Kidney epithelial cell (primary cell): Measurements from ENCODE around the gene GRB10. TPM values are rescaled to one million over a fixed set of nuclear protein-coding genes. Genes with fewer than 3 reads are reported as not detected.

ENCODE experiments used
- DNase-seq: peaks from one replicate; pipeline ENCODE4 v3.0.0-alpha.2; 2010; ENCODE audit warnings: low read depth
- H3K27me3 ChIP-seq: 2 replicates; pipeline ENCODE4 v1.6.0; 2011; ENCODE audit warnings: low read length; ENCODE audit not compliant: control insufficient read depth, insufficient read depth
- H3K36me3 ChIP-seq: 2 replicates; pipeline ENCODE4 v1.5.1; 2011; ENCODE audit warnings: low read length; ENCODE audit not compliant: control insufficient read depth, insufficient read depth
- H3K4me3 ChIP-seq: 2 replicates; pipeline ENCODE4 v1.5.1; 2011; ENCODE audit warnings: low read depth, mild to moderate bottlenecking, control low read depth, low read length
- CTCF ChIP-seq: IDR thresholded peaks from 2 replicates; pipeline ENCODE4 v1.5.1; 2011; ENCODE audit warnings: mild to moderate bottlenecking, moderate library complexity, low read length, control low read depth, inconsistent platforms; ENCODE audit not compliant: insufficient read depth, poor library complexity, severe bottlenecking
- total RNA-seq: library from RNA; depleted of rRNA; stranded (reverse); fragments of >200 nt; gene quantifications from 2 replicates; pipeline ENCODE4 v1.2.3, GENCODE V29; 2015

GRB10 gene
- total RNA-seq, 1 donor from 2014 or later: 86.3 TPM

DNA sequence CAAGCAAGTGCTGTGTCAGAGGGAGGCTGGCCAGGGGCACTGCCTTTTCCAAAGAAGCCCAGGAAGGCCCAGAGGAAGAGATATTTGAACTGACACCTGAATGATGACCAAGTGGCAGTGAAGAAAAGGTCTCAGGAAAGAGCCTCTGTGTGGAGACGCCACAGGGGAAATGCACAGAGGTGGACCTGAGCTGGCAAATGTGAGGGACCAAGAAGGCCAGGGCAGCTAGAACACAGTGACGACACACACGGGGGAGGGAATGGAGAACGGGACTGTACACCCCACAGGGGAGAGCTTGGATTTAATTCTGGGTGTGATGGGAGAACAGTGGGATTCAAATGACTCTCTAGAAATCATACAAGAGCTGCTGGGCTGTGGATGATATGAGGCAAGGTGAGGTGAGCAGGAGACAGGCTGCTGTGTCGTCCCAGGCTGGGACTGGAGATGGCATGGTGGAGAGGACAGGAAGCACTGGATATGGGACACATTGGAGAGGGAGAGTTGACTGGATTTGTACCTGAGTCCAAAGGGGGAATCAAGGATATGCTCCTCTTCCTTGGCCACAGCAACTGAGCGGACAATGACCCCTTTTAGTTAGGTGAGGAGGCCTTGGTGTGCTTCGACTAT lies 133.3 kb downstream of the GRB10 start:
- no peak overlapping the region for H3K4me3 ChIP-seq
- no peak for DNase-seq
- H3K27me3 ChIP-seq: no peaks in the 10 kb centered on the region
- no peaks in the 10 kb centered on the region for H3K36me3 ChIP-seq
- no peak for TF ChIP-seq CTCF

GRCh38 chr7:50648570-50649169 lies 134.0 kb downstream of the GRB10 start:
- no peak for TF ChIP-seq CTCF
- DNase-seq: no peak
- no peaks in the 10 kb centered on the region for H3K27me3 ChIP-seq
- no peaks in the 10 kb centered on the region for H3K36me3 ChIP-seq
- H3K4me3 ChIP-seq: no peak overlapping the region

GRCh38 chr7:50648076-50648475 lies 134.6 kb downstream of the GRB10 start:
- DNase-seq: no peak
- H3K4me3 ChIP-seq: no peak overlapping the region
- H3K36me3 ChIP-seq: no peaks in the 10 kb centered on the region
- H3K27me3 ChIP-seq: no peaks in the 10 kb centered on the region
- no peak for TF ChIP-seq CTCF

DNA sequence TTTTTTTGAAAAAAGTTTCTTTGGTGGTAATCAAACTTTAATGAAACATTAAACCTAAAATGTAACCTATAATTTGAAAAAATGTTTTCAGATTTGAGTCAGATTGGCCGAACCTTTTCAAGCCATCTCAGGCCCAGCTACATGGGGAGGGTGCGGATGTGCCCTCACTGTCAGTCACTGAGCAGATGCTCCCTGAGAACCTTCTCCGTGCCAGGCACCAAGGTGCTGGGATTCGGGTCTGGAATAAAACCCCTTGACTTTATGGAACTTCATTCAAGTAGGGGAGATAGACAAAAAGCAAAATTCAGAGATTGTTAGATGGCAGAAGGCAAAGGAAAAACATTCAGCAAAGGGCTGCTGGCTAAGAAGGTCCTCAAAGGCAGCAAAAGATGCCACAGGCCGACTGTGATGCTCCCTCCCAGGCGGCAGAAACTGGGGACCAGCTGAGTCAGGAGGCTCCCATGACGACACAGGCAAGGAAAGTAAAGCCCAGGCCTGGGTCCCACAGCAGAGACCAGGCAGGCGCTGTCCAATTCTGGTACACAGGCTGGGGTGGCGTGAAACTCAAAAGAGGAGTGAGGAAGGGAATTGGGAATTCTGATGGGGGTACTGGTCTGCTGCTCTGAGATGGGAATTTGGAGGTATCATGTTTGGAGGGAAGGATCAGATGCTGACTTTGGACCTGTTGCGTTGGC lies 135.3 kb downstream of the GRB10 start:
- no peak for TF ChIP-seq CTCF
- no peak for DNase-seq
- no peaks in the 10 kb centered on the region for H3K27me3 ChIP-seq
- no peak overlapping the region for H3K4me3 ChIP-seq
- no peaks in the 10 kb centered on the region for H3K36me3 ChIP-seq

DNA sequence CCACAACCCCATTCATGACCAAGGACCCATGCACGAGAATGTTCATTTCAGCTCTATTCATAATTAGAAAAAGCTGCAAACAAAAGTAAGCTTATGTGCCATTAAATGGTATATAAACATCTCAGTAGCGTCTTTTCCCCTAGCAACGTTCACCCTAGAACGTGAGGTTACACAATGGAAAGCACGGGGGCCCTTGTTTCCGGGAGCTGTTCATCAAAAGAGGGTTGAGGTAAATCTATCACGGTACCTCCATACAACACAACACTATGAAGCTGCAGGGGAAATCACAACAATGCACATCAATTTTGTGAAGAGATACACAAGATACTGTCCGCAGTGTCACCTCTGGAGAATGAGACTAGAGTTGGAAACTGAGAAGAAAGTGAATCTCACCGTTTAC lies 136.6 kb downstream of the GRB10 start:
- no peak for TF ChIP-seq CTCF
- H3K36me3 ChIP-seq: no peaks in the 10 kb centered on the region
- no peak for DNase-seq
- H3K4me3 ChIP-seq: no peak overlapping the region
- H3K27me3 ChIP-seq: no peaks in the 10 kb centered on the region
